Fibroblast of skin of abdomen (primary cell): Measurements from ENCODE around the gene TIMM17B.
"Not testable (repeated sequence)": the region's sequence is repeated elsewhere in the genome, so short reads cannot be mapped to it uniquely, and the experiment has no call there.

Source experiments
- DNase-seq: peaks from one replicate; pipeline ENCODE4 v3.0.0-alpha.2; 2013

The TIMM17B gene

GRCh38 chrX:48893556-48894348 lies 3.8 kb downstream of the TIMM17B start:
- DNase-seq: no peak

DNA sequence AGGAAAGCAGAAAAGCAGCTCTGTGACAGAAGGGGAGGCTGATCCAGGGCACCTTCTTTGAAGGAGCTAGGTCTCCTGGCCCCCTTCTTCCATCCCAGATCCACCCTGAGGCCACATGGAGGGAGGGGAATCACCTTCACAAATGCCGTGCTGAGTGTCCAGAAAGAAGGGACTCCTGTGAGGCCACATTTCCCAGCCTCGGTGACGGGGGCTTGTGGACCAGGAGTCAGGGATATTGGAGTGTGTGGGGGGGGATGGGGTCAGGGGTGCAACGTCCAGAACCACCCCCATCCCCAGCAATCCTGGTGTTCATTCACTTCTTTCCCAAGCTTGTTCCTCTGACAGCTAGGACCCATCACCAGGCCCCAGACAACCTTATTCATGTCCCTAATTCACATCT lies 4.7 kb downstream of the TIMM17B start:
- no peak for DNase-seq

- DNase-seq: peak; percentile 82
These were observed 5.9 kb downstream of the TIMM17B start for GRCh38 chrX:48891402-48892288.

DNA sequence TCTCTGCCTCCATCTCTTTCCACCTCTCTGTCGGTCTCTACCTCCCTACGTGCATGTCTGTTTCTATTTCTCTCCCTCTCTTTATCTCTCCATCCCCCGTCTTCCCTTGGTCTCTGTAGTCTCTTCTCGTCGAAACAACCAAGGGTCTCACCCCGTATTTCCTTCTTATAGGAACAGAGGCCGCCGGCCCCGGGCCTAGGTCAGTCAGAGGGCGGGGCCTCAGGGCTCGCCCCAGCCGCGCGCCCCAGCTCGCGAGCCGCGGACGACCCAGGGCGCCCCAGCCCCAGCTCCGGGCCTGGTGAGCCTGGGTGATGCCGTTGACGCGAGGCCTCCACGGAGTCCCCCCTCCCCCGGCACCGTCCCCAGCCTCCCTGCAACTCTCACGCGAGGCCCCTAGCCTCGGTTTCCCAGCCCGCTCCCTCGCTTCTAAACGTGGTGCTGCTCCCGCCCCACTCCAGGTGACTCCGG lies 6.6 kb downstream of the TIMM17B start:
- DNase-seq: no peak

GRCh38 chrX:48890296-48890925 lies 7.2 kb downstream of the TIMM17B start:
- DNase-seq: no peak

DNA sequence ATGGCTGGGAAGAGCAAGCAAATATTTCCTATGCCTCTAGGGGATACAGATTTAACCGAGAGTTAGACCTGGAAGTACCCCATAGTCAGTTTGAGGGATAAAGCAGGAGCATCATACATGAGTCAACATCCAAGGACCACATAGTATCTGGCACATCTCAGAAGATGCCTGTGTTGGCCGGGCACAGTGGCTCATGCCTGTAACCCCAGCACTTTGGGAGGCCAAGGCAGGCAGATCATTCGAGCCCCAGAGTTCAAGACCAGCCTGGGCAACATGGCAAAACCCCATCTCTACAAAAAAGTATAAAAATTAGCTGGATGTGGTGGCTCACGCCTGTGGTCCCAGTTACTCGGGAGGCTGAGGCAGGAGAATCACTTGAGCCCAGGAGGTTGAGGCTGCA lies 11.0 kb downstream of the TIMM17B start:
- not testable (repeated sequence) for DNase-seq

DNA sequence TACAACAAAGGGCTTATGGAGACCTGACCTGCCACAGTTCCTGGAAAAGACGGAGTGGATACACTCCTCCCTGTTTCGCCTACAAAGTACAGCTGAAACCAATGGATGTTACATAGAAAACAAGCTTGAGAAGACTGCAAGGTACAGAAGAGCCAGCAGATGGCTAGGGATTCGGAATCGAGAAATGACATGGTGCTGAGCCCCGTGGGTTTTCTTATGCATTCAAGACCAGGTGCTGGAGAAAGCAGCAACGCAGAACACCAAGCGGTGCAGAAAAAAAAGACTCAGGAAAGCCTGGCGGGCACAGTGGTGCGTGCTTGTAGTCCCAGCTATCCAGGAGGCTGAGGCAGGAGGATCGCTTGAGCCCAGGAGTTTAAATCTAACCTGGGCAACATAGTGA lies 13.8 kb downstream of the TIMM17B start:
- no peak for DNase-seq

DNA sequence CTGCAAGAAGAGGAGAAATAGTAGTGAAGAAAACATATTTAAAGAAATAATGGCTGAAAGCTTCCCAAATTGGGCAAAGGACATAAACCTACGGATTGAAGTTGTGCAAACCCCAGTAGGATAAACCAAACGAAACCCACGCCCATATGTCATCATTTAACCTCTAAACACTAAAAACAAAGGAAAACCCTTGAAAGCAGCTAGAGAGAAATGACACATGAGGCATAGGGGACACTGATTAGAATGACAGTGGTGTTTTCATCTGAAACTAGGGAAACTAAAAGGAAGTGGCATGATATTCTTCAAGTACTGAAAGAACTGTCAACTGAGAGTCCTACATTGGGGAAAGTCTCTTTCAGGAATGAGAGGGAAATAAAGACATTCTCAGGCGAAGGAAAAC lies 20.6 kb downstream of the TIMM17B start:
- DNase-seq: not testable (repeated sequence)

DNA sequence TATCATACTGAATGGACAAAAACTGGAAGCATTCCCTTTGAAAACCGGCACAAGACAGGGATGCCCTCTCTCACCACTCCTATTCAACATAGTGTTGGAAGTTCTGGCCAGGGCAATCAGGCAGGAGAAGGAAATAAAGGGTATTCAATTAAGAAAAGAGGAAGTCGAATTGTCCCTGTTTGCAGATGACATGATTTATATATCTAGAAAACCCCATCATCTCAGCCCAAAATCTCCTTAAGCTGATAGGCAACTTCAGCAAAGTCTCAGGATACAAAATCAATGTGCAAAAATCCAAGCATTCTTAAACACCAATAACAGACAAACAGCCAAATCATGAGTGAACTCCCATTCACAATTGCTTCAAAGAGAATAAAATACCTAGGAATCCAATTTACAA lies 25.6 kb downstream of the TIMM17B start:
- DNase-seq: not testable (repeated sequence)

- peak; percentile 64 for DNase-seq
These were observed 33.4 kb downstream of the TIMM17B start for GRCh38 chrX:48864210-48864609.

- DNase-seq: peak; percentile 2
These were observed 42.7 kb downstream of the TIMM17B start for GRCh38 chrX:48854898-48855297.

DNA sequence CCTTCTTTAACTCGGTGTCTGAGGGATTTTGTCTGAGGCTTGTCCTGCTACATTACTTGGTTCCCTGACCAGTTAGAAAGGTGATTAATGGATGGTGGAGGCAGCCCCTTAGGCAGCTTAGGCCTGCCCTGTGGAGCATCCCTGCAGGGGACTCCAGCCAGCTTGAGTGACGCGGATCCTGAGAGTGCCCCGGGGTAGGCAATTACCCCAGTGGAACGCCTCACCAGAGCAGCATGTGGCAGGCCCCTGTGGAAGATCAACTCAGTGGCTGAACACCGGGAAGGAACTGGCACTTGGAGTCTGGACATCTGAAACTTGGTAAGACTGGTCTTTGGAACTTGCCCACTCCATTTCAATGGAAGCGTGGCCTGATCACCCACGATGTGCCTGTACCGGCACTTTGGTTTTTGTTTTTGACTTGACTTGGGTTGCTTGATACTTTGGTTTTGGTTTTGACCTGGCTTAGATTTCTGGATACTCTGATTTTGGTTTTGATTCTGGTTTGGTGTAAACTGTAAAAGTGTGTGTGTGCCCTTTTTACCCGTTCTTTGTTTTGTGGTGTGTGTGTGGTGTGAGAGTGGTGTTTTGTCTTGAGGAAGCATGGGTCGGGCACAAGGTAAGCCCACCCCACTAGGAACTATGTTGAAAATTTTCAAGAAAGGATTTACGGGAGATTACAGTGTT lies 43.3 kb downstream of the TIMM17B start:
- not testable (repeated sequence) for DNase-seq

DNA sequence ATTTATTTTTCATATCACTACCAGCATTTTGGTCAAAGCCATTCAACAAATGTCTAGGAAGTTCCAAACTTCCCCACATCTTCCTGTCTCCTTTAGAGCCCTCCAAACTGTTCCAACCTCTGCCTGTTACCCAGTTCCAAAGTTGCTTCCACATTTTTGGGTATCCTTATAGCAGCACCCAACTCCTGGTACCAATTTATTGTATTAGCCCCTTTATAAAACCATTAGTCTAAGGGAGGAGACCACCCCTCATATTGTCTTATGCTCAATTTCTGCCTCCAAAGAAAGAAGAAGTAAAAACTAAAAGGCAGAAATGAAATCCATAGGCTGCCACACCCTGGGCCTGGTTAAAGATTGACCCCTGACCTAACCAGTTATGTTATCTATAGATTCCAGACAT lies 44.1 kb downstream of the TIMM17B start:
- DNase-seq: not testable (repeated sequence)

- no peak for DNase-seq
These were observed 44.7 kb downstream of the TIMM17B start for GRCh38 chrX:48852857-48853256.

DNA sequence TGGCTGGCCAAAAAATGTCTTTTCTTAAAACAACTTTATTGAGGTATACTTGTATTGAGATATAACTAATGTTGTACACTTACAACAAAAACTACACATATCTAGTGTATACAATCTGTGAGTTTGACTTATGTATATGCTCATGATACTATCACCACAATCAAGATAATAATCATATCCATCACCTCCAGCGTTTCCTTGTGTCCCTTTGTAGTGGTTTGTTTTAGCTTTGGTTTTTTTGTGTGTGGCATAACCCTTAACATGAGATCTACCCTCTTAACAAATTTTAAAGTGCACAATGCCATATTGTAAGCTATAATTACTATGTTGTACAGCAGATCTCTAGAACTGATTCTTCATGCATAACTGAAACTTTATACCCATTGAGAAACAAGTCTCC lies 48.7 kb downstream of the TIMM17B start:
- no peak for DNase-seq
